Activated gamma-delta T cell treated with Interleukin-2 at 50 U/mL for 16 hours (primary cell): ENCODE measurements around the gene SDS.

Source experiments
- DNase-seq: peaks from one replicate; pipeline ENCODE4 v3.0.0-alpha.2; 2020

Gene SDS, protein sequence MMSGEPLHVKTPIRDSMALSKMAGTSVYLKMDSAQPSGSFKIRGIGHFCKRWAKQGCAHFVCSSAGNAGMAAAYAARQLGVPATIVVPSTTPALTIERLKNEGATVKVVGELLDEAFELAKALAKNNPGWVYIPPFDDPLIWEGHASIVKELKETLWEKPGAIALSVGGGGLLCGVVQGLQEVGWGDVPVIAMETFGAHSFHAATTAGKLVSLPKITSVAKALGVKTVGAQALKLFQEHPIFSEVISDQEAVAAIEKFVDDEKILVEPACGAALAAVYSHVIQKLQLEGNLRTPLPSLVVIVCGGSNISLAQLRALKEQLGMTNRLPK

DNA sequence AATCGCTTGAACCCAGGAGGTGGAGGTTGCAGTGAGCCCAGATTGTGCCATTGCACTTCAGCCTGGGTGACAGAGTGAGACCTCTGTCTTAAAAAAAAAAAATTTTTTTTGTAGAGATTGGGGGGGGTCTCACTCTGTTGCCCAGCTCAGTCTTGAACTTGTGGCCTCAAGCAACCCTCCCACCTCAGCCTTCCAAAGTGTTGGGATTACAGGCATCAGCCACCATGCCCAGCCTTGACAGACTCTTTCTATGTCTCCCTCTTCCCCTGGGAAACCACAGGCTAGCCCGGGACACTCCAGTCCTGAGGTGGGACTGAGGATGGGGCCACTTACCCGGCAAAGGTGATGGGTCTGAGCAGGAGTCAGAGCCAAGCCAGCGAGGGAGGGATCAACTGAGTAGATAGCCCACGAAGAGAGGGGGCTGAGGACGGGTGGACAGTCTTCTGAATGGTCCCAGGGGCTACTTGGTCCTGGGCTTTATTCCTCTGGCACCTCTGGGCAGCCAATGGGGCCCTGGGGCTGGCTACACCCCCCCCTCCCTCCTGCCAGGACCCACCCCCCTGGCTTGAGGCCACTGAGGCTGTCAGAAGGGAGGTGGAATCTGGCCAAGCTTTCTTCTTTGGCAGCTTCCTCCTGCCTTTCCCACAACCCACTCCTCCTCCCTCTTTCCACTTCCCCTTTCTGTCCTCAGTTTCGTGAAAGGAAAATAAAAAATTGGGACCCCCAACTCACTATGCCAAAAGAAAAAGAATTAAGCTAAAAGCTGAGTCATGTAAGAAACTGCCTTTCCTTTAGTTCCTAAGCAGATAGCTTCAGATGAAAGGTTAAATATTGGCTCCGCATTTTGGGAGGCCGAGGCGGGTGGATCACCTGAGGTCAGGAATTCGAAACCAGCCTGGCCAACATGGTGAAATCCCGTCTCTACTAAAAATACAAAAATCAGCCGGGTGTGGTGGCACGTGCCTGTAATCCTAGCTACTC lies at the start of gene SDS:
SDS (minus strand) TSS at position 453 of the 981 bp plus-strand sequence. CDS start 4,179 bp downstream, outside the sequence.
- DNase-seq = no peak

DNA sequence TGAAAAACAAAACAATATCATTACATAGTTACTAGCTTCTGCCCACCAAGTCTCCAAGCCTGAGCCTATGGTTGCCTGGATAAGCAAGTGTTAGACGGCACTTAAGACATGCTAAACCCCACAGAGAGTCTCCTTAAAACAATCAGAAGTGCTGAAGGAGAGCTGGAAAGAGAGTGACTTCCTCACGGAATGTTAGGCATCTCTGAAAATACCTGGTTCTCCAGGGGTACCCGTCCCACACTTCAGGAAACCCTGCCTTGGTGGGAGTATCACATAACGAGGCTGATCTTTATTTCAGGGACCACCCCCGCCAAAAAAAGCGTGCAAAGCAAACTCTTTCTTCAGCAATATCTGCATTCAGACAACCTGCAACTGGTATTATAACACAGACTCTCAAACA lies 49.6 kb upstream of the SDS start:
- DNase-seq = no peak

DNA sequence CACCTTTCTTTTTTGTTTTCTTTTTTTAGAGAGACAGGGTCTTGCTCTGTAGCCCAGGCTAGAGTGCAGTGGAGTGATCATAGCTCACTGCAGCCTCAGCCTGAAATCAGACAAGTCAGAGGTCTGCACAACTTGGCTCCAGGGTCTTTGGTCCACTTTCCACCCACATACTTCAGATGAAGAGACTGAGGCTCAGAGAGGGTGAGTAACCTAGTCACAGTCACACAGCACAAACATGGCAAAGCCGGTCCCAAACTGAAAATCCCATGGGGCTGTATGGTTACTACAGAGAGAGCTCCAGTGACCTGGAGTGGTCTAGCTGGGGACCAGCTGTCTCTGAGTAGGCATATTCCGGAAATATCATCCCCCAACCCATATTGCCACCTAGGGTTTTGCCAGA lies 48.8 kb upstream of the SDS start:
- DNase-seq = no peak

DNA sequence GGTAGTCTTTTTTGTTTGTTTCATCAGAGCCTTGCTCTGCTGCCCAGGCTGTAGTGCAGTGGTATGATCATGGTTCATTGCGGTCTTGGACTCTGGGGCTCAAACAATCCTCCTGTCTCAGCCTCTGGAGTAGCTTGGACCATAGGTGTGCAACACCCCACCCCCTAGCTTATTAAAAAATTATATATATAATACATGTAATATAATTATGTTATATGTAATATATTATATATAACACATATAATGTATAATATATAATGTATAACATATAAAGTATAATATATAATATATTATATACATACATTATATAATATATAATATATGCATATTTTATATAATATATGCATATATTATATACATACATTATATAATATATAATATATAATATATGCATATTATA lies 46.2 kb upstream of the SDS start:
- DNase-seq = no peak

DNA sequence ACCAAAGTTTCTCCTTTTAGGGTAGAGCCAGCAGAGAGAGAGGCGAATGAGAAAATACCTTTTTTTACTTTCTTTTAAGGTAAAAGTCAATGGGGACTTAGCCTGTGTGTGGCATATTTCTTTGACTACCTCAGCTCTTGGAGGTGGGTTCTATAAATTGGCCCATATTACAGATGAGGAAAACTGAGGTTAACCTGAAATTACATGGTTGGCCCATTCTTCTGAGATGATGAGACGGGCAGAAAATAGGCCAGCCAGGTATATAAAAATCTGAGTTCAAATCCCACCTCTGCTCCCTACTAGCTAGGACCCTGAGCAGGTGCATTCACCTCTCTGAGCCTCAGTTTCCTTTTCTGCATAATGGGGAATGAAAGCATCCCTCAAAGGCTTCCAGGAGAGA lies 45.6 kb upstream of the SDS start:
- no peak for DNase-seq

DNA sequence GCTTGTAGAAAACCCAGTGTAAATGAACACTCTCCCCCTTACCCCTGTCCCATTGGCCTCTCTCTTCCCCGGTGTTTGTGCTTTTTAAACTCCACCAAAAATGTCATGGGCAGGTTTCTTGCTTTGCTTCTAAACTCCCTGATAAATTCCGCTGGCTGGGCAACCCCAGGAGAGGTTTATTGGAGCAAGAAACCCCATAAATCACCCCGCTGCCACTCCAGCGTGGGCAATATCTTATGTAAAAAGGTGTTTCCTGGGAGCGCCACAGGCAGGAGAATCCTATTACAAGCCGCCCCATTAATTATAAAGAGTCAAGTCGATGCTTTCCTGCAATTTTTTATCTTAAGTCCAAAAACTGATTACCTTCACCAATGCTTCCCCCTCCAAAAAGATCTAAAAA lies 45.2 kb upstream of the SDS start:
- DNase-seq = no peak

DNA sequence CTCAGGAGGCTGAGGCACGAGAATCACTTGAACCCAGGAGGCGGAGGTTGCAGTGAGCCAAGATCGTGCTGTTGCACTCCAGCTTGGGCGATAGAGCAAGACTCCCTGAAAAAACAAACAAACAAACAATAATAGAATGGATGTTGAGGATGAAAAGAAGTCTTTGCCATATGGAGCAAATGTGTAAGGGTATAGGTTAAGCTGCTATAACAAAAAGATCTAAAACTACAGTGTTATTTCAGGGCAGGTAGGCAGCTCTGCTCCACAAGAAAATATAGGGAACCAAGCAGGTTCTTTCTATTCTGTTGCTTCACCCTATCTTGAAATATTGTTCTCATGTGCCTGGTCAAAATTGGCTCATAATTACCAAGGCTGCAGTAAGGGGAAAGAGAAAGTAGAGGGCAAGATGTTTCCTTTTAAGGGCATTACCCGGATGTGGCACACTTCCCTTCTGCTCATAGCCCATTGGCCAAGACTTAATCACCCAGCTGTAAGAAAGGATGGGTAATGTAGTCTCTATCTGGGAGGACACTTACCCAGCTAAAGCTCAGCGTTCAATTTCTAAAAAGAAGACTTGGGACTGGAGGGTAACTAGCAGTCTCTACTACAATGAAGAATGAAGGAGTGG lies 42.0 kb upstream of the SDS start:
- no peak for DNase-seq

DNA sequence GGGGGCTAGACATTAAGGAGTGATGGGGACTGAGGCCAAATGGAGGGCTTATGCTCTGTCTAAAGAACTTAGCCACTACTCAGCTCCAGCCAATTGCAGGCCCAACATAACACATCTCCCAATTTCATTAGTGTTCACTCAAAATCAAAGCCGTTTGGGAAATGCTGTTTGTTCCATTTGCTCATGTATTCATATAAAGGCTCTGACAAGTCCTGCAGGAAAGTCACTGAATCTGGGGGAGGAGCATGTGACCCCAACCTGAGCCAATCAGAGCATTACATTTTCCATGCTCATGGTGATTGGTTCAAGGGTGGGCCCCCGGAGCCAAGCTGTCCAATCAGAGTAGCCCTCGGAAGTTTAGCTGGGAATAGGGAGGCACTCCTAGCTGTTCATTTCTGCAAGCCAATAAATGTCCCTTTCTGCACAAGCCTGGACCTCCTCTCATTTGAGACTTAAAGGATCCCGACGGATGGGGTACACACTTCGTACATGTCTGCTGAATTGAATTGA lies 39.4 kb upstream of the SDS start:
- DNase-seq = no peak

DNA sequence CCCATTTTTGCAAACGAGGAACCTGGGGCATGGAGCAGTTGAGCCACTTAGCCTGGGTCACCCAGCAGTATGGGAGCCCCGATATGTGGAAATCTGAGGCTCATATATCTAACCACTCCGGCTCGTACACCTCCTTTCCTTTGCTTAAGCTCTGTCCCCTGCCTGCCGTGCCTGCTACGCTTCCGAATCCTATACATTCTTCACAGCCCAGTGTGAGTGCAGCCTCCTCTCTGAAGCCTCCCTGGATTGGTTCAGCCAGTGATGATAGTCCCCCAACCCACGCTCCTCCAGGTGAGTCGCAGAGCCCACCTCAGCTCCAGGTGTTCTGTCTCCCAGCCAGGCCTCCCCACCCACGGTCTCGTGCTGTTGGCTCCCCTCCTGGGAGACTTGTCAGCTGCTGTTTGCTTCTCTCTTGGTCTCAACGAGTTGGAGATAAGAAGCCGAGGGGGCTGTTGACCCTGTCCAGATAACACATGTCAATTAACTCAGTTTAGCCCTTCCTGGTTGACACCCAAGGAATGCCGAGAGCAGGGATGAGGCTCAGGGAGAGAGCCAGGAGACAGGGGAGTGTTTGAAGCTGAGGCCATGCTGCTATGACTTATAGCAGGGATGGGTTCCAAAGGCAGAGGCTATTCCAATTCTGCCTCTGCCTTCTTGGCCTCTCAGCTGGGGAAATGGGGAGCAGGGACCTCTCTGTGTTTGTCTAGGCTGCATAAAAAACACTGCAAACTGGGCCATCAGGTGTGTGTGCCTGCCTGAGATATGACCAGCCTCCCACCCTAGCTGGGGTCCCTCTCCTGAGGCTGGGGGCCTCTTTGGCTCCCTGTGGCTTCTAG lies 37.5 kb upstream of the SDS start:
- no peak for DNase-seq

DNA sequence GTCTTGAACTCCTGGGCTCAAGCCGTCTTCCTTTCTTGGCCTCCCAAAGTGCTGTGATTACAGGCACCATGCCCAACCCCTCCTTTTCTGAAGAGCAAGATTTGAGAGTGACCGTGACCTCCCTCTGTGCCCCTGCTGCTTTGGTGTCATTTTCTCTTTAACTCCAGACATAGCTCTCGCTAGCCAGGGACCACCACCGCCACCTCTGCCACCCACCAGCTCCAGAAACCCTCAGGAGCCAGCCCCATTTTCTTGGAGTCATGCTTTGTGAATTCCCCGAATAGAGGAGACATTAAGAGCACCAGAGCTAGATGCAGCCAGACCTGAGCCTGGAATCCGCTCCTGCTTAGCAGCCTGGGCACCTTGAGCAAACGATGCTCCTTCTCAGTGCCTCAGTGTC lies 36.6 kb upstream of the SDS start:
- no peak for DNase-seq

DNA sequence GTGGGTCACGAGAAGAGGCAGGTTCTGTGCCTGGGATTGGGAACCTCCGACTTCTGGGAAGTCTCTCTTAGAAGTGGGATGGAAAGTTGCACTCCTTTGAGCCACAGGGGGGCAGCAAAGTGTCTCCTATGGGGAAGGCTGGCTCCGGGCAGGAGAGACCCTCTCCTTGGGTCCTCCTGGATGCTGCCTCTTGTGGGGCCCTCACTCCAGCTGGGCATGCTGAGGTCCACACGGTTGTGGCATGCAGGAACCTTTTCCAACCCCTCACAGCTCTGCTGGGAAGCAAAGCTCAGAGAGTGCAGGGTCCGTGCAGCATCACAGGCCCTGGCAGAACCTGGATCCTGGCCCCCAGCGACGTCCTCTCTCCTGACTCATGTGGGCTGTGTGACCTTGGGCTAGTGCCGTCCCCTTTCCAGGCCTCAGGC lies 35.9 kb upstream of the SDS start:
- DNase-seq = no peak

DNA sequence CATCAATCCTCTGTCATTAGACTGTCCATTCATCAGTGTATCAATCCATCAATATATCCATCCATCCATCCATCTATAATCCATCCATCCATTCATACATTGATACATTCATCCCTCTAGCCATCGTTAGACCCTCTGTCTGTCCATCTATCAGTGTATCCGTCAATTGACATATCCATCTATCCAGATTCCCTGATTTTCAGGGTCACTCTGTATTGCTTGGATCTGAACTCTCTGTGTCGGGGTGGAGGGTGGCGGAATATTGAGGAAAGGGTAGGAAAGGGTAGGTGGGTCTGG lies 35.6 kb upstream of the SDS start:
- DNase-seq = no peak

DNA sequence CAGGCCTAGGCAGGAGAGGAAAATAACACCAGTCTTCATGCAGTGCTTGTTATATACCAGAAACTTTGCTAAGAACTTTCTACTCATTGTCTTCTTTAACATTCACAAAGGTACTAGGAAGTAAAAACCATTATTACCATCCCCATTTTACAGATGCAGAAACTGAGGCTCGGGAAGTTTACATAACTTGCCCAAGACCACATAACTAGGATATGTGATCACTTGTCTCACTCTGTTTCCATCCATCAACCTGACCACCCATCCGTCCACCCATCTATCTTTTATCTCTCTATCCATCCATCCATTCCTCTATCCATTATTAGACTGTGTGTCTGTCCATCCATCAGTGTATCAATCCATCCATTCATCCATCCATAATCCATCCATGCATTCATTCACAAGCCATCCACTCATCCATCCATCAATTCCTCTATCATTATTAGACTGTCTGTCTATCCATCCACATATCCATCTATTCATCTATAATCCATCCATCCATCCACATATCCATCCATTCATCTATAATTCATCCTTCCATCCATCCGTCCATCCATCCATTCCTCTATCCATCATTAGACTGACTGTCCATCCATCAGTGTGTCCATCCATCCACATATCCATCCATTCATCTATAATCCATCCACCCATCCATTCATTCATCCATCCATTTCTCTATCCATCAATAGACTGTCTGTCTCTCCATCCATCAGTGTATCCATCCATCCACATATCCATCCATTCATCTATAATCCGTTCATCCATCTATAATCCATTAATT lies 35.0 kb upstream of the SDS start:
- DNase-seq = no peak

DNA sequence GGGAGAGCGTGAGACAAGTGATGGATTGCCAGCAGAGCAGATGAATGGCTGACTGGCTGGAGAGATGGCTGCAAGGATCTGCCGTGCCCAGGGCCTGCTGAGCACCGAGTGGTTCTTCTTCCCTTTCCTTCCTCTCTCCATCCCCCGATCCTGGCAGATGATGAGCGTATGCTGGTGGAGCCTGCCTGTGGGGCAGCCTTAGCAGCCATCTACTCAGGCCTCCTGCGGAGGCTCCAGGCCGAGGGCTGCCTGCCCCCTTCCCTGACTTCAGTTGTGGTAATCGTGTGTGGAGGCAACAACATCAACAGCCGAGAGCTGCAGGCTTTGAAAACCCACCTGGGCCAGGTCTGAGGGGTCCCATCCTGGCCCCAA lies 34.0 kb upstream of the SDS start:
- DNase-seq = no peak

DNA sequence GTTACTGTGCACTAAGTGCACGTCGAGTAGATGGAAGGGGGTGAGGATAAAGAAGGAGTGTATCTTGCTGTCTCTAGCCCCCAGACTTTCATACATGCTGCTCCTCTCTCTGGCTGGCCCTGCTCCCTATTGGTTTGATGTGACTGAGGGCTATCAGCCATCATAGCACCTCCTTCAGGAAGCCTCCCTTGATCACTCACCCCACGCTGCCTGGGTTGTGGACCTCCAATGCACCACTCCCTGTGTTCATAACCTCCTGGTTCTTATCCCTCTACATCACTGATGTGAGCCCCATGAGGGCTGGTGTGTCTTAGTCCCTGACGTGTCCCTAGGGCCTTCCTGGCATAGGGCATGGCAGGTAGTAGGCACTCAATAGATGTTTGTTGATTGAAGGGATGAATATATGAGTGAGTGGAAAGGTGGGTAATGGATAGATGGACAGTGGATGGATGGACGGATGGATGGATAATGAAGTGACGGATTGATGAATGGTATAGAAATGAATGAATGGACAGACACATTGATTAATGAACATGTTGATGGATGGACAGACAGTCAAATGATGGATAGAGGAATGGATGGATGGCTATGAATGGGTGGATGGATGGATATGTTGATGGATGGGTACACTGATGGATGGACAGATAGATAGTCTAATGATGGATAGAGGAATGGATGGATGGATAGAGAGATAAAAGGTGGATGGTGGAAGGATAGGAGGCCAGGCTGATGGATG lies 33.5 kb upstream of the SDS start:
- DNase-seq = no peak

DNA sequence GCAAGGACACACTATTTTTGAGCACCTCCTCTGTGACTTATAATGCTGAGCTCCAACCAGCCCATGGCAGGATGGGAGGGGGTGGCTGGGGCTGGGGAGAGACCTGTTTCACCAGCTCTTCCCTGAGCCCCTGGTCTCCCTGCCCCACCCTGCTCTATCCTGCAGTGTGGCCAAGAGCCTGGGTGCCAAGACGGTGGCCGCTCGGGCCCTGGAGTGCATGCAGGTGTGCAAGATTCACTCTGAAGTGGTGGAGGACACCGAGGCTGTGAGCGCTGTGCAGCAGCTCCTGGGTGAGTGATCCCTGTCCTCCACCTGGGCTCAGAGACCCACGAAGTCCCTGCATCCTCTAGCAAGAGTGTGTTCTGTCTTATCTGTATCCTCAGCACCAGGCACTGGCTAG lies 32.9 kb upstream of the SDS start:
- no peak for DNase-seq

DNA sequence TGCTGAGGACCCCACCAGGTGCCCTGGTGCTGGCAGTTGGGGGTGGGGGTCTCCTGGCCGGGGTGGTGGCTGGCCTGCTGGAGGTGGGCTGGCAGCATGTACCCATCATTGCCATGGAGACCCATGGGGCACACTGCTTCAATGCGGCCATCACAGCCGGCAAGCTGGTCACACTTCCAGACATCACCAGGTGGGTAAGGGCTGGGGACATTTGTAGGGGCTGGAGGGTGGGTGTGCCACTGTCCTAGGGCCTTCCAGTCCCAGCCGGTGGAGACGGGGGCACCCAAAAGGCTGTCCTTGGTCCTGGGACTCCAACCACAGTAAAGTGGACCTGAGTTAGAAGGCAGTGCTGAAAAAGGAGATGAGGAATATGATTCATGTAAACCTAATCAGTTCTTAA lies 31.7 kb upstream of the SDS start:
- DNase-seq = no peak

DNA sequence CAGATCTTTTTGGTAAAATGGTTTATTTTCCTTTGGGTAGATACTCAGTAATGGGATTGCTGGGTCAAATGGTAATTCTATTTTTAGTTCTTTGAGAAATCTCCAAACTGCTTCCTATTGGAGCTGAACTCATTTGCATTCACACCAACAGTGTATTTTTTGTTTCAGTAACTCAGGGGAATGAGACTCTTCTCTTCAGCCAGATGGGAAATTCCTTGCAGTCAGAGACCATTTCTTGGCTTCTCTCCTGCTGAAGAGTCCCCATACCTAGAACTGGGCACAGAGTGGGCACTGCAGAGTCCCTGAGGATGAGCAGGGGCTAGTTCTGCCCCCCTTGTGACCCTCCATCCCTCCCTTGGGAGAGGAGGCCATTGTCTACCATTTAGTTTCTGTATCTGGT lies 29.3 kb upstream of the SDS start:
- no peak for DNase-seq

DNA sequence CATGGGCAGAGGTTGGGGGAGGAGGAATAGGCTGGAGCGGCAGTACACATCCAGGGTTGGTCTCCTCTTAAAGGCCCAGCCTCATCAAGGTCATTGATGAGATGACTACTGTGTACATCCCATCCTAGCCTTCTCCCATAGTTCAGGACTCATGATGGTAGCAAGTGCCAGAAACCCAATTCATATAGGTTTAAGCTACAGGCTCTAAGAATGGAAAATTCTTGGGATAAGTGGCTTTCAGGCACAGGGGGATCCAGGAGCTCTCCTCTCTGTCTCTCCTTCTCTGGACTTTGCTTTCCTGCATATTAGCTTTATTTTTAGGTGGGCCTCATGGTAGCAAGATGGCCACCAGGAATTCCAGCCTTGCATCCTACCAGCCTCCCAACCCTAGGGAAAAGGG lies 24.8 kb upstream of the SDS start:
- DNase-seq = no peak

DNA sequence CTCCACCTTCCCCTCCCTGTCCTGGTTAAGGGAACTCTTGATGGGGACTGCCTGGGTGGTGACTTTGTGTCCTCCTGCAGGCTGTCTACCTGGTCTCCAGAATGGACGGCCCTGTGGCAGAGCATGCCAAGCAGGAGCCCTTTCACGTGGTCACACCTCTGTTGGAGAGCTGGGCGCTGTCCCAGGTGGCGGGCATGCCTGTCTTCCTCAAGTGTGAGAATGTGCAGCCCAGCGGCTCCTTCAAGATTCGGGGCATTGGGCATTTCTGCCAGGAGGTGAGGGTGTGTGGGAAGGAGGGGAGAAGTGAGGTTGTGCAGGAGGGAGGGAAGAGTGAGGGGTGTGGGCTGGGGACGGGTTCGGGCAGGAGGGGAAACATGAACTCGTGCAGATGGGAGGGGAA lies 24.2 kb upstream of the SDS start:
- no peak for DNase-seq

DNA sequence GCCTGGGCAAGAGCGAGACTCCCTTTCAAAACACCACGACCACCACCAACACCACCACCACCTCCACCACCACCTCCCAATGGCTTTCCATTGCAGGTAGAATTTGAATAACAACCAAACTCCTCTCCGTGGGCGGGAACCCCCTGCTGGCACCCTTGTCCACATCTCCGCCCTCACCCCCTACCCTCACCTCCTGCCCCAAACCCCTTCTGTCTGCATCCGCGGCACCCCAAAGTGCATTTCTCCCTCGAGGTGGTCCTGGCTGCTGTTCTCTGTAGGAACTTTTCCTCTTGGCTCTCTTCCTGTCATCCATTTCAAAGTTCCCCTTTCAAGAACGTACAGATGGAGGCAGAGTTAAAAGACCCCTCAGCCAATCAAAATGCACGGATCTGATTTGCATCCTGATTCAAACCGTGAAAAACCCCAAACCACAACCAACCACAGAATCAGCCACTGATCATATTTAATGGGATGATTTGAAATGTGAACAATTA lies 22.3 kb upstream of the SDS start:
- DNase-seq = no peak
